Pons (tissue), 1 donor: ENCODE measurements around the gene PDE4D.

Source experiments
- DNase-seq: peaks from one replicate; pipeline ENCODE4 v3.0.0-alpha.2; 2016; ENCODE audit warnings: low spot score

PDE4D gene

DNA sequence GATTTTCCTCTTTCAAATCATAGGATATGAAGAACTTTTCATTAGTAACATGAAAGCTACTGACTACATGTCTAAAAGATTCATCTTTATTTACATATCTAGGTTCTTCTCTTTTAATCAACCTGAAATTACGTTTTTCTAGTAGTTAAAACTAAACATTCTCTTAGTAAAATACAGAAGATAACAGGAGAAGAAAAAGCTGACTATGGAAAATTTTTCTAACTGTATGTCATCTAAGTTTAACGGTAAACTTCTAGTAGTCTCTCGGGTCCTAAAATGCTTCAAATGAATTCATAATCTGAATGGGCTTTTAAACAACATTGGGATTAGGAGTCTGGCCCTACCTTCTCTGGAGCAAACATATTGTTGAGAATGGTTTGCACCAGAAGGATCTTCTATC is 151.9 kb downstream of the PDE4D start:
- DNase-seq, result no peak

DNA sequence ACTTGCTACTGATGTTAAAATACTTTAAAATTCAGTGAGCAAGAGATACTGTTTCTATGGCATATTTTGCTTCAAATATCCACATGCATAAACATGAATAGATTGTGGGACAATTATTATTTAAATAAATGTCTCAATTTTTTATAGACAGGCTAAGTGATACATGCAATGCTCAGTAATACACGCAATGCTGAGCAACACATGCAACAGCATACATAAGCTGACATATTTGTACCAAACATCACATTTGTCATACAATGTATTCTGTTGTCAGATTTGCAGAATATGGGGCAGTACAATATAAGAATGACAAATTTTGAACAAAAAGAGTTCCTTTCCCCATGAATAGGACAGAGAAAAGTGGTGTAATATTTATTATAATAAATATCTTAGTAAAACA is 155.5 kb downstream of the PDE4D start:
- DNase-seq, result no peak

DNA sequence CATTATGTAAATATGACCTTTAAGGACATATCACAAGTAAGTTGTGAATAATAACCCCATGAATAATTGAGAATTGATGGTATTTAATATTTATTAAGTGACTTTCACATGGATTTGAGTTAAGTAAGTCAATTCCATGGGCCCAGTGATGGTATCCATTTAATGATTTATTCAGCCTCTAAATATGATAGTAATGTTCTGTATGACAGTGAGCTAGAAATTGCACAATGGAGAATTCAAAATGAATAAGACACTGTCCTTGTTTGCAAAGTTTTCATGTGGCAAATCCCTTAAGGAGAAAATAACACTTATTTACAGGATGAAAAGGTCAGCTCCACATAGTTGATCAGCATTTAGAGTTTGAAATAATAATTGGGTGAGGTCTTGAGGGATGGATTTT is 160.7 kb downstream of the PDE4D start:
- DNase-seq, result no peak

DNA sequence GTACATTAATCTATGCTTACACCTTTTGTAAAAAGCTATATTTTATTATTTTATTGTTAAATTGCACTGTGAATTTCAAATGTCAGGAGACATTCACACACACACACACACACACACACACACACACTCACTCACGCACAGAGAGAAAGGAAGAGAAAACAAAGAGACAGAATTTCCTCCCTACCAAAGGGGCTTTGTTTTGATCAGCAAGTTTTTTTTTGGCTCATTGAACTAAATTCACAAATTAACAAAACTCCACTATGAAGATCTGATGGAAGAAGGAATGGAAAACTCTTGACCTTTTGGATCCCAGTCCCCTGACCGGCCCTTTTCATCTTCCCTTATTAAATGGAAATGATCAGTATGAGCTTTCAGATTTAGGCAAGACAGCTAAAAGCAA is 161.2 kb downstream of the PDE4D start:
- DNase-seq, result peak; percentile 51

DNA sequence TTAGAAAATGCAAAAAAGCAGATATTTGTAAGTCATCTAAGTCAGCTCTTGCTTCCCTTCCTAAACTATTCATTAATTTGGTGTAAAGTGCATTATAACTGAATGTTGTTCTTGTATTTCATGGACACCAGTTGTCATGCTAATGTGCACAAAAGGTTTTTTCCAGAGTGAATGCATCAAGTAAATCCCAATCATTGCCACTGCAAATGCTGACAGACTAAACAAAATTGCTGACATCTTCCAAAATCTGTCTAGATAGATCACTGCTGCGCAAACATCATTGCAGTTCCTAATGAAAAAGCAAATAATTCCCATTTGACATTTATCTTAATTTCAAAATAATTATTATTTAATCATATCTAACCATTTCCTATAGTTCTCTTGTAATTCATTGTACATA is 161.7 kb downstream of the PDE4D start:
- no peak for DNase-seq

DNA sequence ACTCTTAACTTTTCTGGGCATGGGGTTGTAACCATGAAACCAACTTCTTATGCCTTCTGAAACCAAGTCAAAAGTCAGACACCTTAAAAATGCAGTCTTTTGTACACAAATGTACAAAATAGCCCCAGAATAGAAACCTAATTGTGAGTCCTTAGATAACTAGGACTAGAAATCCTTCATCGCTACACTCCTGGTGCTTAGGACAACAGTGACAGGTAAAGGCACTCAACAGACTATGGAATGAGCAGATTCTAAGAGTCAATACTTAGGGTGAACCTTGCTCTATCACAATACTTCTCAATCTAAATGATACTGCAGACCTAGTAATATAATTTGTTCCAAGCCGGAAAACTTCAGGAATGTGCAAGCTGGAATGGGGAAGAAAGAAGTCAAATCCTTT is 163.7 kb downstream of the PDE4D start:
- no peak for DNase-seq

DNA sequence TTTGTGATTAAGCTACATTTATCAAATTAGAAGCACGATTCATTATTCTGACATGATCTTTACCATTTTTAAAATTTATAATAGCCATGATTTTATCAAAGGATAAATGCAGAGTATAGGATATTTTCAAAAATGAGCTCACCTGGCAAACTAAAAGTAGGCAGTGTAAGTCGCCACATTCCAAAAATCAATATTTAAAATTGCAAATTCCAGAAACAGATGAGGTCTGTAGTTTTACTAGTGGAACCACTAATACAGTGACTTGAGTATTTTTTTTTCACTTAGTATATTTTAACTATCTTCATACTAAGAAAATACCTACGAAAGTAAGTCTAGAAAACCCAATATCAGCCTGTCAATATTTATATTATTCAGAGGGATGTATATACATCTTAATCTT is 164.2 kb downstream of the PDE4D start:
- no peak for DNase-seq

DNA sequence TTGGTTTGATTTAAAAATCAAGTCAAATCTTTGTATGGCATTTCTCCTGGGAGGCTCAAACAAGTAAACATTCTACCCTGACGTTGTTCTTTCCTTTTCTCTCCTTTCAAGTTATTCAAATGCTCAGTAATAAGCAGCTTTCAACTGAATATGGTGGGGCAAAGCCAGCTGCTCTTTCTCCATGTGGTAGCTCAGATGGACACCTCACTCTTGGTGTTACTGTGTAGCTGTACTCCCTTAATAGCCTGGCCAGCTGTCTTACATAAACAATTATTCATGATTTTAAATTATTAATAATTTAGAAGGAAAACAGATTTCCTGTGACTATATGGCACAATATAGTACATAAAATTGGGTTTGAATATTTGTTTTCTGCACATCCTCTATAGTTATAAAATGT is 165.2 kb downstream of the PDE4D start:
- no peak for DNase-seq

DNA sequence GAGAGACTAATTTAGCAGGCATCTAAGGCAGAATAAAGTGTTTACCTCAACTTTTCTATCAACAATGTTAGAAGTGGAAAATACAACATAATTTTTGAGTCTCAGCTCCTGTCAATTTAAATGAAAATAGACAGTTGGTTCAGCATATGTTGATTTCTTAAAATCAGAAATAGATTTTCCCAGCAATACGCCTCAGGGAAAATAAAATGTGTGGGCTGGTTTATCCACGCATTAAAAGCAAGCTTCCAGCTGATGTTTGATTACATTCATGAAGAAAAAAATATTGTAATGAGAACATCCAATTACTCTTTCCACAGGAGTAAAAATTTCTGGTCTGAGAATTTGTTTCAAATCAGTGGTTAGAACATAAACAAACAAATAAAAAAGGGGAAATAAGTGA is 166.3 kb downstream of the PDE4D start:
- DNase-seq, result no peak

DNA sequence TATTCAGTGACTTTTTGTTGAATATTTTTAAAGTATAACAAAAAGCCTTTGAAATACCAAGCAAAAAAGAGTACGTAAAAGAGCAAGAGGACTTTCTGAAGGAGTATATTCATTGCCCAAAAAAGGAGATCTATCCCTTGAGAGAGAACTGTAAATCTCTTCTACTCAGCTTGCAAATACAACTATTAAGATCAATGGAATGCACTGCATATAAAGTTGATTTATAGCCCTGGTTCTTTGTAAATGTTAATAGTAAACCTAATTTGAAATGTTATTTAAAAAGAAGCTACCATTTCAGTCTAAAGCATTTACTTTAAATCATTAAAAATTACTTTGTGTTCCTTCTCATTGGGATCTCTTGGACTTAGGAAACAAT is 168.1 kb downstream of the PDE4D start:
- DNase-seq, result no peak

DNA sequence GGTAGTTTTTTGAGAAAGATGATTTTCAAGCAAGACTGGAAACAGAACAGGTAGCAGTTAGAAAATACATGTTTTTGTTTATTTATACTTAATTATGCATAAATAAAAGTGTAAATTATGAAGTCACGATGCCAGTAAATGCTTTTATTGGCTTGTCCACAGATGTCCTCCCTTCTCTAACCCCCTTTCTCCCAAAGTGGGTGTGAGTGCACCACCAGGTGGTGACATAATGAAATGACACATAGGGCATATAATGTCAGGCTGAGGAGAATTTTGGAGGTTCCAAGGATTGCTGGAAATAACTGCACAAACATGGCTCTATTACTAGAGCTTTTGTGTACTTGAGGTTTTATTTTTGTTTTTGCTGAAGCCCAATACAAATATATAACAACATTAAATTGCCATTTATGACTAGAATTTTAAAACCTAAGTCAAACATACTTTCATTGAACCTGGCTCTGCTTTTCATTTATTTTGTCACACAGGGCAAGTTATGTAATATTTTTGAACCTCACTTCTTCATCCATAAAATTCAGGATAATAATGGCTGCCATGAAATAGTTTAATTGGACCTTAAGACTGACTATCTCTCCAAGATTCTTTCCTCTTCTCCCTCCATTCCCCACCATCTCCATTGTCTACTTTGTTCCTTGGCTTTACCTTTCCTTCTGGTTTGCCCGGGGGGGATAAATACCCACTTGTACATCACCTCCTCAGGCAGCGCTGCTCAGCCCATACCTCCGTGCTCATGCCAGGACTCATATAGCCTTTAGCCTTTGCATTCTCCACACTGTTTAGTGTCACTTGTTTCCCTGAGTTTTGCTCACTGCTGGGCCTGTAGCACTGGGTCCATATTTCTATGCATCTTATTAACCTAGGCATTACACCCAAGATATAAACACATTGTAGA is 168.8 kb downstream of the PDE4D start:
- DNase-seq, result peak; percentile 26

DNA sequence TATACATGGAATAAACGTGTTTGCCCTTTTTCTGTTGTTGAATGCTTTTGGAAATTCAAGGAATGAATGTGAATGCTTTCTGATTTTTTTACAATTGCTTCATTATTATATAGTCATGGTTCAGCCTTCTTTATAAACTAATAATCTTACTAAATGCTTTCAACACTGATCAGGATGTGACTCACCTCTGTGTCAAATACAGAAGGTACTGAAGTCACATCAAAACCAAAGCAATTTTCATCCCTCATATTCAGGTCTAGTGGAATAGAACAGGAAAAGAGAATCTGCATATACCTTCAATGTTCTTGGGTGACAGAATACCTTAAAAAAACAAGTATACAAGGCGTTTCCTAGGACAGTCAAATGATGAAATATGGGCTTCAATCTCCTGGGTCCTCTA is 170.7 kb downstream of the PDE4D start:
- no peak for DNase-seq

DNA sequence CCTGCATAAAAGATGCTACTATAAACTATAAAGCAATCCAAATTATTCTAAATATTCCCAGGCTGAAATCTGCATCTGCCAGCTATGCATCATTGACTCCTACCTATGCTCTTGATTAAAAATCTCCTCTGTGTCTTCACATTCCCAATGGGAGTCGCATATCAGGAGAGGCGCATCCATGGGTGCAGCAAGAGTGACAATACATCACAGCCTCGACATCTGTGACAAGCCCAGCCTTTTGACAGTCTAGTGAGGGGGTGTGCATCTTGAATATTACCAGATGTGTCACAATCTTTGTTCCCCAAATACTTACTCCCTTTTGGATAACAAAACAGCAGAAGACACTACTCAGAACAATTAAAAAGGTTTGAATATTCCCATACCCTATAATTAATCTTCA is 171.8 kb downstream of the PDE4D start:
- DNase-seq, result no peak

DNA sequence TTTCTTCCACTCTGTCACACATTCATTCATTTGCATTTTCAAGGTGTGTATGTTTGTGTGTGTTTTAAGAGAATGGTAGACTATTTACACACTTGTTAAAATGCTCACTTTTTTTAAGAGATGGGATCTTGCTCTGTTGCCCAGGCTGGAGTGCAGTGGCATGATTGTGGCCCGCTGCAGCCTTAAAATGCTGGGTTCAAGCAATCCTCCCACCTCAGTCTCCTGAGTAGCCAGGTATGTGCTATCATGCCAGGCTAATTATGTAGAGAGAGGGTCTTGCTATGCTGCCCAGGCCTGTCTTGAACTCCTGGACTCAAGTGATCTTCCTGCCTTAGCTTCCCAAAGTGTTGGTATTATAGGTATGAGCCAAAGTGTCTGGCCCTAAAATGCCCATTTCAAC is 173.5 kb downstream of the PDE4D start:
- no peak for DNase-seq

DNA sequence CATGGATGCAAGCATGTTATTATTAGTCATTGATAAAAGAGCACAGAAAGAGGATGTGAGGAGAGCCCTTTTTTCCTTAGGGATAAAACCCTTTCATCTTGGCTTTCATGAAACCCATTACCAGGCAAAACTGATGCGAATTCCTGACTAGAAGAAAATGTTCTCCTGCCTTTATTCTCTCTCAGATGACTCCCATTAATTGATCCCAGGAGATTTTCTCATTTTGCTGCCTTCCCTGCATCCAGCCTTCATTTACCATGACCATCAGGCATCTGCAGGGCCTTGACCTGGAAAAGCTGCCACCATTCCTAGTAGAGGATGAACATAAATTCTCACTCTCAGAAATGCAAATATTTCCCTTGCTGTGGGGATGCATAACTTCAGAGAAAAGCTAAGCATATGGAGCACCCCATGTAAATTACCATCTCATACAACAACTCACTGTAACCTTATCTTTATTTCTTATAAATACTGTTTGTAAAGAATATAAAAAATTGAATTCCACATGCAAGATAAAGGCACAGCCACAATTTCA is 176.5 kb downstream of the PDE4D start:
- DNase-seq, result no peak

DNA sequence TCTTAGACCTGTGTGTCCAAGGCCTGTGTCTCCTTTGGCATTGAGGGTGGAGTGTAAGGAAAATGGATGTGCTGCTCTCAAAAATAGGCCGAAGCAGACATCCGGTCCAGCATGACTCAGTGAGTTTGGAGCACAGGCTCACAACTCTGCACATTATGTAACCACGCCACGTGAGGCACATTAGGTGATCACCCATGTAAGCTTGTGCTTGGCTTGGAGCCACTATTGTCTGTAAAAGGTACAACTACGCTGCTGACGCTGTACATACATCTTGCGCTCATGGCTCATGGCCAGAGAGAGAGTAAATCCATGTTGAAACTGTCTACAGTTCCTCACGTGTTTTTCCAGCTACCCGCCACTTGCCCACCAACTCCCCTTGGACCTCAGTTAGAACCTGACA is 177.5 kb downstream of the PDE4D start:
- DNase-seq, result no peak

DNA sequence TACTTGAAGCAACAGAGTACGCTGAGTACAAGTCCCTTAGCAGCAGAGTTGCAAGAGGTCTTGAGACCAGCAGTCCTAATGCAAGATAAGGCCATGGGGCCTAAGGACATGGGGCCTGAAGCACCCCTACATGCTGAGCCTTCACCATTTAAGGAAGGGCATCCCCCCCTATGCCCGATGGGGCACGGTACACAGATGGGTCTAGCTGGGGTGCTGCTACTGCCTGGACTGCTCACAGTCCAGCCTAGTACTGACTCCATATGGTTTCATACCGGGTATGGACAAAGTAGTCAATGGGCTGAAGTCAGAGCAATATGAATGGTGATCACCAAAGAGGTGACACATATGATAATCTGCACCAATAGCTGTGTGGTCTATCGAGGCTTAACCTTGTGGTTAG is 178.3 kb downstream of the PDE4D start:
- DNase-seq, result no peak

DNA sequence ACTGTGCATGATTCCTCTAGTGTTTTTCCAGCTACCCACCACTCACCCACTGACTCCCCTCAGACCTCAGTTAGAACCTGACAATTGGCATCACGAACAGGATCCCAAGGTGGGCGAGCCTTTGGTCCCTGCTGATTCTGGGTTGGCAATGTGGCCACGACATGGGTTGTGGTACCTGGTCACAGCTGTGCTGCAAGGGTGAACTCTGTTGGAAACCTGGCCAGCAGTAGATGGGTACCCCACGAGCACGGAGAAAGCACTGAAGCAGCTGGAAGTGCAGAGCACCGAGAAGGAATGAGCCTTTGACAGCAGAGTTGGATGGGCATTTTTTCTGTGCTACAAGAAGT is 180.1 kb downstream of the PDE4D start:
- no peak for DNase-seq

DNA sequence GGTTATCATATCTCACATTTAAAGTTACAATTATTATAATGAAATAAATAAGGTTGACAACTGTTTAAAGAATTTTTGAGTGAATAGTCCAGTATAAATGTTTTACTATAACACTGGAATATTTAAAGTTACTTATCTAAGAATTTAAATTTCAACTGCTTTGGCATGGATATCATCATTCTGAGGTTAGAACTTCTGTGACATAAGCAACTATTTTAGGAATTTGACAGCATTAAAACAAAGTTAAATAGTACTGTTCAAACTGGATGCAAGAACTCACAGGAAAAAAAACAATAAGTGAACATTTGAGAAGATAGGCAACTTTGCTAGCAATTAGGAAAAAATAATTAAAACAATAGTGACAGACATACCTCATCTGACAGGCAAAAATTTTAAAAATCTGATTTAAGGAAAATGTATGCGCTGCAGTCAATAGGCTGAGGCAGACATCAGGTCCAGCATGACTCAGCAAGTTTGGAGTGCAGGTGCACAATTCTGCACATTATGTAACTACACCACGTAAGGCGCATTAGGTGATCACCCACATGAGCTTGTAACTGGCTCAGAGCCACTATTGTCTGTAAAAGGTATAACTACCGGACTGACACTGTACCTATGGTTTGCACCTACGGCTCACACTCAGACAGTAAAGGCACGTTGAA is 180.6 kb downstream of the PDE4D start:
- no peak for DNase-seq

DNA sequence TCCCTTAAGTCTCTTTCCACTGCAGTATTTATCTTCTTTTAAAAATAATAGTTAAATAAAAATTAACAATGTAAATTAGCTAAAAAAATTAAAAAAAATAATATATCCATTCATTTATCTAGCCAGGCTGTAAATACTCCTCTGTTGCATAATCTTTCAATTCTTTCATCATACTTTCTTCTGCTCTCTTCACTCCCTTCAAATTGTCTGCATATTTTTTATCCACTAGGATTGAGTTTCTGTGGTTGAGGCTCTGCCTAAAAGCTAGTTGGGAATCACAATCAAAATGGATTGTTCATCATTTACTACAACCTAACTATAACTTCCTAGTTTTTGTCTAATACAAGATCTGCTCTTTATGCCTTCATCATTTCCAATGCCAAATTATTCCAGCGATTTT is 182.2 kb downstream of the PDE4D start:
- no peak for DNase-seq

DNA sequence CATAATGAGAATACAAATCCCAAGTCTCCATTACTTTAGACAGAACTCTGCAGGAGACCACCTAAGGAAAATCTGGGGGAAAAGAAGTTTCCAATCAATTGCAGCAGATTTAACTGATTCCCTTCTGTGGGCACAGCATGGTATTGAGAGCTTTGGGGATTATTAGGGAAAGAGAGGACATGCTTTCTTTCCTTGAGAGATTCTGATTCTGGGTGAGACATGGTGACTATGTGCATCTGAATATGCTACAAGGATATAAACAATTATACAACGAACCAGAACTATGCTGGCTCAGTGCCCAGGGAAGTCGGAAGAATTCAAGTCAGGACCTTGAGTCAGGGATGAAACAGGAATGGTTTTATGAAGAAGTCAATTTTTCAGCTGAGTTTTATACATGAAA is 183.7 kb downstream of the PDE4D start:
- no peak for DNase-seq

DNA sequence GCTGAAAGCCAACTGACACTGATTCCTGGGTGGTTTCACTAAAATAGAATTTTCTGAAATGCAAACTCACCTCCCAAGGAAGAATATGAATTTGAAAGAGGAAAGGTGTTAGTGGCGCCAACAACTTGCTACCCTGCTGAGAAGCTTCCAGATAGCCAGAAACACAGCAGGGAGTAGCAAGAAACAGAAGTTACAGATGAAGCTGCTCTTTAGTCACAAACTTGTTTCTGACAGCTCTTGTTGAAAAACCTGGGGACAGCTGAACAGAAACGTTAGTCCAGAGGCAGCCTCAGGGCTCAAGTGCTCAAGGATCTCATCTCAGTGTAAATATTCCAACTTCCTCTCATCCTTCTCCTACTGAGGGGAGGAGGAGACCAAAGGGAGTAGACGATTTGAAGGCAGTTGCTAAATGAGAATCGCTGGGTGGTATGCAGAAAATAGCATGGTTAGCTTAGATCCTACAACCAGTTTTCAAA is 184.1 kb downstream of the PDE4D start:
- DNase-seq, result no peak

DNA sequence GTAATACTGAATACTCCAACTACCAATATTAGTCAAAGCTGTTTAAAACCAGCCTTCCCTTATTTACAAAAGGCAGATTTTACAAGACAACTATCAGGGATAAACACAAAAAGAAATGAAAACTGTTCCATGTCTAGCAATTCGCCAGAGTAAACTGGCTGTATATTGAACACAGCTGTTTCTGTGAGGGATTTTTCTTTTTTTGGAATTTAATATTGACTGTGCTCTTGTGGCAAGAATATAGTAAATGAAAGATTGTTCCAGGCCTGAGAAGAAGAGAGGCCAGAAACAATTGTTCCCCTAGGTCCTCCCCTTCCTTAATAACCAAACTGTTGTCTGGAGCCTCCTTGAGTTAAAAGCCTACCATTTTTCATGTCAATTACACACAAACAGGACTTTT is 188.6 kb downstream of the PDE4D start:
- no peak for DNase-seq

DNA sequence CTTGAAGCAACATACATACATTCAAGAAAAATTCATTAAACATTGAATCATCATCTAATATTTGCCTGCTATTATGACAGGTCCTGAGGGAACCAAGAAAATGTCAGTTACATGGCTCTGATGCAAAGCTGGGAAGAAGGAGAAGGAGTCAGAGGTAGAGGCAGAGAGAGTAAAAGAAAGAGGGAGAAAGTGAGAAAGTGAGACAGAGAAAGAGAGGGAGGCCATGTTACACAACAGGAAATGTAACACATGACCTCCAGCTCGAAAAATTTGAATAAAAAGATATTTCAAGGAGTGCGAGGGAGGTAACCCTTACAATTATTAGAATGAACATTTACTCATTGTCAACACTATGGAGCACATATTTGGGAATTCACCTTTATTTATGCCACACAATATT is 189.7 kb downstream of the PDE4D start:
- DNase-seq, result no peak
